ENCODE data around the gene SIGLEC12.
"Not testable (repeated sequence)": the region's sequence is repeated elsewhere in the genome, so short reads cannot be mapped to it uniquely, and the experiment has no call there.

The SIGLEC12 gene

DNA sequence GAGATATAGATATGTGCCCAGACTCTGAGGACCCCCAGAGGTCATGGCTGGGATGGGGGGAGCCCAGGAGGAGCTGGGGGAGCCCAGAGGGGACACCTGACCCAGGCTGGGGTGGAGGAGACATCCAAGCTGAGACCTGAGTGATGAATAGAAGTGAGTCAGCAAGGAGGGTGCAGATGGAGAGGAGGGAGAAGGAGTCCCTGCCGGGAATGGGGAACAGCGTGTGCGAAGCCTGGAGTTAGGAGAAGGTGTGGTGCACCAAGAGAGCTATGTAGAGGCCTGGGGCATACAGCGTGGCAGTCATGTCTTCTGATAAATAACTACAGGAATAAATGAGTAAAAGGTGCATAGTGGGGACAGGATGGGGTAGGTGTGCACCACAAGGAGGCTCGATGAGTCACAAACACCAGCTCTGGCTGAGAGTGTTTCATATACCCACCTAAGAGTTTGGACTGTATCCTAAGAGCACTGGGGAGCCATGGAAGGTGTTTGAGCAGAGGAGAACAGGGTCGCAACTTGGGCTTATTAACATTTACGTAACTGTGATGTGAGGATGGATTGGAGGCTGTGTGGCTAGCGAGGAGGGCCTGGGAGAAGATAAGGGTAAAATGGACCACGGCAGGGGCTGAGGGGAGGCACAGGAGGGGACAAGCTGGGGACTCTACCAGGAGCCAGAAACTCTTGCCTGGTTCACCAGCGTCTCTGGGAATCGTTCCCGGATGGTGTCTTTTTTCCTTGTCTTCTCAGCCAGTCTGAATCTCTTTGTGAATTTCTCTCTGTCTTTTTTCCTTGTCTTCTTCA is 21.9 kb downstream of the SIGLEC12 start:
- DNase-seq, result no peak

DNA sequence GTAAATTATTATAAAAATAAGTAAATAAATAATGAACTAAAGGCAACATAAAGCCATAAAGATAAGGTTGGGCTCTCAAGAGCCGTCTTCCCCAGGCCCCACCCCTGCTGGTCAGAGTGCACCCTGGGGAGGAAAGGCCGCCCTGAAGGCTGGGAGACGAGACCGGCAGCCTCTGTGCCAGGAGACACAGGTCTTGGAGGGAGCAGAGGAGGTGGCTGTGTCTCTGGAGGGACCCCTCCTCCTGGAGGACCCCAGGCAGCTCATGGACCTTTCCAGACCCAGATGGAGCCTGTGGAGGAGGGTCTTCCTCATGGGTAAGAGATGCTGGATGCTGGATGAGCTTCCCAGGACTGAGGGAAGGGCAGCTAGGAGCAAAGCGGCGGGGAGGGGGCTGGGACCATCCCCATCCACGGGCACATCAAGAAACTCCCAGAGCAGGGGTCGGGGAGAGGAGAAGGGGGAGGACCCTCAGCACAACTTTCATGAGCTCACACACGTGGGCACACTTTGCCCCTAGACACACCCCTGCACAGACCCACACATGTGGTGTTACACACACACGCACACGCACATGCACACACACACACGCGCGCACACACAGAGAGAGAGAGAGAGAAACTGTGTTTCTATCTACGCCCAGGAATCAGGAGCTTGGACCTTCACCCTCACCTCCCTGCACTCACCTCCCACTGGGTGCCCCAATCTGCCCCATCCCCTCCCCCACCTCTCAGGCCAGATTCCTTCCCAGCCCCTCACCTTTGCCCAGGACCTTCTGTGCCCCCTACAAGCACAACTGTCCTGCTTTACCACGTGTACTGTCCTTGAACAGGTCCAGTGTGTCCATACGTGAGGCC is 23.0 kb downstream of the SIGLEC12 start, which contains the start of gene CEACAM18:
Gene CEACAM18, plus strand, starts transcription at position 159 of the 854 bp plus-strand sequence.
- no peak for DNase-seq

DNA sequence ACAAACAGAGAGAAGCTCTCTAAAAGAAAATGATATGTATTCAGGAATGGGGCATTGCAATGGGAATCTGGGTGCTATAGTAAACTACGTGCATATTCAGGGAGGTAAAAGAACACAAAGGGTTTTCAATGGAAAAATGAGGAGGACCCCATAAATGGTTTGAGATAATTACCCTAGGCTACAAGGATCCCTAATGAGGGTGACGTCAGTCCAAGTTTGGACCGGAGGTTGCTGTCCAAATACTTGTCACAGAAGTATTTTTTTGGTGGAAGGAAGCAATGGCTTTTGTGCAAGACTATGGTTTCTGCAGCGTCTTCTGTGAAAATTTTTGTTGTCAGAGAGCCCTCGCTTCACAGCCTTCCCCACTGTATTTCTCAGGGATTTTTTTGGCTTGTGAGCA is 24.3 kb downstream of the SIGLEC12 start:
- DNase-seq, result no peak

DNA sequence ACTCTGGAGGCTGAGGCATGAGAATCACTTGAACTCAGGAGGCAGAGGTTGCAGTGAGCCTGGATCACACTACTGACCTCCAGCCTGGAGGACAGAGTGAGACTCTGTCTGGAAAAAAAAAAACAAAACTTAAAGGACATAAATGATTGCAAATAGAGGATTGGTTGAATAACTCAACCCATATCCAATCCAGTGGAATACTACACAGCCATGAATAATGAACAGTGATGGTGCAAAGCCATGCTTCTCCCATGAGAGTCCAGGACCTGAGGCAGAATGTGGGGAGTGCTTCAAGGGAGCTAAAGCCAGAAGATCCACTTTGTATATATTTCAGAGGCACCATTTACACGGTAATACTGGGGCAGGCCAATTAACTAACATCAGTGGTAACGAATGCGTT is 25.4 kb downstream of the SIGLEC12 start:
- DNase-seq, result no peak

DNA sequence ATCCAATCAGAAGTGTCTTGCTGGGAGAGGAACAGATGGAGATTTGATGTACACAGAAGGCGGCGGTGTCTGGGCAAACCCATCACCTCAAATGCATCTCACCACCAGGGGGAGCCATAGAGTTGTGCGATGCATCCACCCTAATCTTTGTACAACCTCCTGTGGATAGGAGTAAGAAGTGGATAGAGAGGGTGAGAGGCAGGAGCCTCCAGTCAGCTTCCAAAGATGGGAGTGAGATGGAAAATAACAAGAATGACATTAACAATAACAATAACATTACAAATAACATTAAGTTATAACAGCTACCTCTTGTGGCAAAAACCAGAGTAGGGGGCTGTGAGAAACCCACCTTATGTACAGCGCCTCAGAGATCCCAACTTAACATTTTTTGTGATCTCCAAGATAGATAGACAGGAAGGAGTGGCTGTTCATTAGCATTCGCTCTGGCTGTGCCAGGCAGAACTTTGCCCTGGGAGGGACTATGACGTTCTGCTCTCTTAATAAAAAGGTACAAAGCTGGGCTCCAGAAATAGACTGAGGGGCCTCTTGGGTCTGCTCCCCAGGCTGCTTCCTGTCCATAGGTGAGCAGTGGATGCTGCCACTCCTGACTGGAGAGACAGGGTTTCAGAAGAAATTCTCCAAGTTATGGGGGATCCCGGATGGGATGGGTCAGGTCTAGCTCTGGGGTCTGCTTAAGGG is 28.4 kb downstream of the SIGLEC12 start:
- peak; percentile 11 for DNase-seq

DNA sequence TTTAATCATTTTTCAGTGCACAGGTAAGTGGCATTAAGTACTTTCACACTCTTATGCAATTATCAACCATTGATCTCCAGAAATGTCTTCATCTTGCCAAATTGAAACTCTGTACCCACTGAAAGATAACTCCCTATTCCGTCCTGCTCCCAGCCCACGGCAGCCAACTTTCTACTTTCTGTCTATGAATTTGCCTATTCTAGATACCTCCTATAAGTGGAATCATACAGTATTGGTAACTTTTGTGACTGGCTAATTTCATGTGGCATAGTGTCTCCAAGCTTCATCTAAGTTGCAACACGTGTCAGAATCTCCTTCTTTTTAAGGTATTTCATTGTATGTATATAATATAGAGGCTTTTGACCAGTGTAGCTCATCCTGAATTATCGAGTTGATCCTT is 29.0 kb downstream of the SIGLEC12 start:
- no peak for DNase-seq

DNA sequence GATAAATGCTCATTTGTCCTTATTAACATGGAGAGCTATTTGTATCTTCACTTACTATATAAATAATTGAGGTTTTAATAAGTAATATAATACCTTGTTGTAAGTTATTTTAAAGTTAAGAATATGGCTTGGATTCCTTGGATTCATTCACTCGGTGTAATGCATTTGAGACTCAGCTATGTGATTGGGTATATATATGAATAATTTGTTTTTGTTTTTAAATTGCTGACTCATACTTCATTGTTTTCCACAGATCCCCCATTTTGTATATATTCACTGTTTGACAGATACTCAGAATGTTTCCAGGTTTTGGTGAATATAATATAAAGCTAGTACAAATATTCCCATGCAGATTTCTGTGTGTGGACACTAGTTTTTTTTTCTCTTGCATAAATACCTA is 30.1 kb downstream of the SIGLEC12 start:
- no peak for DNase-seq

DNA sequence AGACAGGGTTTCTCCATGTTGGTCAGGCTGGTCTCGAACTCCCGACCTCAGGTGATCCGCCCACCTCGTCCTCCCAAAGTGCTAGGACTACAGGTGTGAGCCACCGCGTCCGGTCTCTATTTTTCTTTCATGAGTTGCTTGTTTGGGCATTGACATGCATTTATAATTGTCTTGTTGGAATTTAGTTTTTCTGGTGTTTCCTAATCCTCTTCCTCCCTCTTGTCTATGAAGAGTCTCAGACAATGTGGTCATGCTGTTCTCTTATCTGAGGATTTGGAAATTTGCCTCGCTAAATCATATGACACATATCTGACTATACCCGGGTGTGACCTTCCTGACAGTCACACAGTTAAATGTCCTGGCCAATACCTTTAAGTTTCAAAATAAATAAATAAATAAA is 30.6 kb downstream of the SIGLEC12 start:
- no peak for DNase-seq

DNA sequence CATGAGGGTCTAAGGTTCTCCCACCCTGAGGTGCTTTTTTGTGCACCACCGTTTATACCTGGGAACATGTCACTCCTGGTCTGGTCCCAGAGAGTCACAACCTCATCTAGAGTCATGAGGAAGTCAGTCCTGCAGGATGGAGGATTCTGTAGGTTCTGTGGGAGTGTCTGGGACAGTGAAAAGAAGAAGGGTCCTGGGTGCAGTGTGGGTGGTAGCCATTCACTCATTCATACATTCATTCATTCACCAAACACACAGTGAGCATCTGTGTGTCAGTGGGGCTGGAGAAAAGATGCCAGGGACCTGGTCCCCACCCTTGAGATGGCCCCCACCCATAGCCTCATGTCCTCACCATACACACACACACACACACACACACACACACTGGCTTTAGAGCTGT is 32.0 kb downstream of the SIGLEC12 start:
- no peak for DNase-seq

DNA sequence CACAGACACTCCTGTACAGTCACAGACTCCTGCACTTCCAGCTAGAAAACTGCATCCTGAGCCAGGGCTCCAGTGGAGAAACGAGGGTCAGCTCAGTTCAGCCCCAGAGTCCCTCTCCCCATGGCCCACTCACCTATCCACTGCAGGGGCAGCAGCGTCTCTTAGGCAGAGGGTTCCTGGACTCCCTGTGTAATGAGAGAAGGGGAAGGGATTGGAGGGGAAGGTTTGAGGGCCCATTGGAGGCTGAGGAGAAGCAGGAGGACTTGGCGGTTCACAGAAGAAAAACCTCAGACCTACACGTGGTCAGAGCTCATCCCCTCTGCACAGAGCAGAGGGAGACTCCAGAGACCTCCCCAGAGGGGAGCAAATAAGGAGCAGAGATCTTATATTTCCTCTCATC is 32.4 kb downstream of the SIGLEC12 start:
- DNase-seq, result no peak

DNA sequence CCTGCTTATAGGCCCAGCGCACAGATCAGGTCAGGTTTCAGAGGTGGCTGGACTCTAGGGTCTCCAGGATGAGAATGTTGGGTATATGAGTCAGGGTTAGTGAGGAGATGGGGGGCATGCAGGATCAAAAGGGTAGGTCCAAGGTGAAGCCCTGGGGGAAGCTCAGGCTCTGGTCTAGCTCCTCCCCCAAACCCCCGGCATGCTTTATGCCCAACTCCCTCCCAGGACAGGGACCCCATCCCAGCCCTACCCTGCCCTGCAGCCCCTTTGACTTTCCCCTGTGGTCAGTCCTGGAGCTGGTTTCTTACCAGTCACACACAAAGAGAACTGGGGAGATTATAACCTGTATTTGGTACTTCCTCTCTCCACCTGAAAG is 33.1 kb downstream of the SIGLEC12 start:
- no peak for DNase-seq

DNA sequence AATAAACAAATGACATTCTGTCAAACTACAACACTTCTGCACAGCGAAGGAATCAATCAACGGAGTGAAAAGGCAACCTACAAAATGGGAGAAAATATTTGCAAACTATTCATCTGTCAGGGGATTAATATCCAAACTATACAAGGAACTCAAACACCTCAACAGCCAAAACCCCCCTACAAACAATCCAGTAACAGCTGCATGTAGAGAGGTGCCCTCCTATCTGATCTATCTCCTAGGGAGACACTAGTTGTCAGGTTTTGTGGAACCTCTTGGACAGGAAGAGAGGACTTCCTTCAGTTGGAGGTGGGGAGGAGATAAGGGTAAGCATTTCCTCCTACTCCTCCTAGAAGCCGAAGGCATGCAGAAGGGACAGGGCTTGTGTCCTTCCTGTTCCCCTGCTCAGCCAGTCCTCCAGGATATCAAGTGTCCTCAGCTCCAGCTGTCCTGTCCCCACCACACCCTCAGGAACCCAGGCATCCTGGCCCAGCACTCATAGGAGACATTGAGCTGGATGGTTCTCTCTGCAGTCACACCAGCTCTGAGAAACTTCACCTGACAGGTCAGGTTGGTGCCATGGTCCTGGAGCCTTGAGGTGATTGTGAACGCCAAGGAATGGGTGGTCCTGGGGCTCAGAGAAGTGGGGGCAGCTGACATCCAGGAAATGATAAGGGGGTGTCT is 33.6 kb downstream of the SIGLEC12 start:
- no peak for DNase-seq

DNA sequence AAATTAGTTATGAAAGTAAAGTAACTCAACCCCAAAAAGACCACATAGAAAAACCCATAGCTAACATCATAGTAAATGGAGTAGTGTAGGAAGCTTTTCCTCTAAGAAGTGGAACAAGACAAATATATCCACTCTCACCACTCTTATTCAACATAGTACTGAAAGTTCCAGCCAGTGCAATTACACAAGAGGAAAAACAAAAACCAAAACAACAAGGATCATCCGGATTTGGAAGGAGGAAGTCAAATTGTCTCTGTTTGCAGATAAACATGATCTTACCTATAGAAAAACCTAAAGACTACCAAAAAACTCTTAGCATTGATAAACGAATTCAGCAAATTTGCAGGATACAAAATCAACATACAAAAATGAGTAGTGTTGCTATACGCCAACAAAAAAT is 34.9 kb downstream of the SIGLEC12 start:
- no peak for DNase-seq

DNA sequence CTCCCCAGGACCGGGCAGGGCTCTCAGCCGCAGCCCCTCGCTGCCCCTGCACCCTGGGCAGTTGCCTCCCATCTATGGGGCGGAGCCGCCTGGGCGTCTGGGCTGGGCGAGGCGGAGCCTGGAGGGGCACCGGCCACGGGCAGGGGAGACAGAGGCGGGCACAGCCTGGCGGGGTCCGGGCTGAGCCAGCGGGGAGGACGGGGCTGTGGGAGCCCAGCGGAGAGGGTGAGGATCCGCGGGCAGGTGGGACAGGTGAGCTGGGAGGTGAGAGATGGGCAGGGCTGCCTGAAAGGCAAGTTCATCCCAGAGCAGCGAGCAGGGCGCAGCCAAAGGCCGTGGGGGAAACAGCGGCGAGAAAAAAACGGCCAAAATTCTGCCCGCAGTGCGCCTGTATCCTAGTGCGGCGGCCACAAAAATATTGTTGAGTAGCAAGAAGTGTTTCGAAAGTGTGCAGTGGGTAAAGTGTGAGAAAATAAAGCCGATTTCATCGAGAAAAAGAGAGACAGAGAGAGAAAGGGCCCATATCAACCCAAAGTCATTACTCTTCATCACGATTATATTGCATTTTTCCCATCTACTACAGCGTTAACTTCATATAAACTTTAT is 37.5 kb downstream of the SIGLEC12 start:
- DNase-seq, result not testable (repeated sequence)

DNA sequence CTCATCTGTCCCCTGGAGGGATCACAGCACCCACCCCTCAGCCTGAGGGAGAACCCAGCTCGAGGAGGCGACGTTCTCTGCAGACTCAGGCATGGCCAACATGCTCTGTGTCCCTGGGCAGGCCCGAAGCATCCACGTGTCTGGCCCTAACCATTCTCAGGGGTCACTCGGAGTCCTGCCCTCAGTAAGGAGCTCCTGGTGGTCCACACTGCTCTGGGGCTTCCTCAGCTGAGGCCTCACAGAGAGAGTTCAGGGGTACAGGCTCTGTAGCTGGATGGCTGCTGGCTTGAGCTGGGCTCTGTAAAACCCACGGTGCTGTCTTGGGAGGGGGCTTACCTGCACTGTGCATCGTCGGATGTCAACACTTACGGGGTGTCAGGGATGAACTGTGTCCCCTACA is 38.9 kb downstream of the SIGLEC12 start:
- no peak for DNase-seq

DNA sequence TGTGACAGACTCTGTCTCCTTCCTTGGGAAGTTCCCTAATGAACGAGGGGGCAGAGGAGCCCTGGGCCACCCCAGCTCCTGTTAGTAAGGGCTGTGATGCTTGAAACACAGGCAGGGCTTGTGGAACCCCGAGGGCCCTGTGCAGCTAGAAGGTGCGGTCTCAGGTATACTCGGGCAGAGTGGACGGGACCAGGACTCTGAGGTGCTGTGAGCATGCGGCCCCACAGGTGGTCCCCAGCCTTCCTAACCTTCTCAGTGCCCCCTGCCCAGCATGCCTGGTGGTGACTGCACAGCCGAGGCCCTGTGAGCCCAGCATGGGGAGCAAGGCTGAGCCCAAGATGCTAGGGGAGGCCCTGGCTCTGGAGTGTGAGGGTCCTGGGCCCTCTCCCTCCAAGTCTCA is 39.3 kb downstream of the SIGLEC12 start:
- no peak for DNase-seq

DNA sequence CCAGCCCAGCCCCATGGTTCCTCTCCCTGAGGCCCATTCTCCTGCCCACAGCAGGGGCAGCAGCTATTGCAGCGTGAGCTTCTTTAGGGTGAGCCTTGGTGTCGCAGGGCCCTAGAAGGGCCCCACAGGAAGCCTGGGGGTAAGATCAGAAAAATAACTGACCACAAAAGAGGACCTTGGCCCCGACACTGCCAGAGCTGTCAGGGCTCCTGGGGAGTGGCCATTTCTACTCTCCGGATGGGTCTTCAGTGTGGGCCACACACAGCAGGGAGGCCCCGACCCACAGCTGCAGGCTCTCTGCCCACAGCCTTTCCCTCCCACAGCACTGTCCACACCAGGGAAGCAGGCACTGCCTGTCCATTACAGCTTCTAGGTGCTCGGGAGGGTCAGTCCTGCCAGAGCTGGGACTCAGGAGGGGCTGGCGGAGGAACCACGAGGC is 39.9 kb downstream of the SIGLEC12 start:
- no peak for DNase-seq

DNA sequence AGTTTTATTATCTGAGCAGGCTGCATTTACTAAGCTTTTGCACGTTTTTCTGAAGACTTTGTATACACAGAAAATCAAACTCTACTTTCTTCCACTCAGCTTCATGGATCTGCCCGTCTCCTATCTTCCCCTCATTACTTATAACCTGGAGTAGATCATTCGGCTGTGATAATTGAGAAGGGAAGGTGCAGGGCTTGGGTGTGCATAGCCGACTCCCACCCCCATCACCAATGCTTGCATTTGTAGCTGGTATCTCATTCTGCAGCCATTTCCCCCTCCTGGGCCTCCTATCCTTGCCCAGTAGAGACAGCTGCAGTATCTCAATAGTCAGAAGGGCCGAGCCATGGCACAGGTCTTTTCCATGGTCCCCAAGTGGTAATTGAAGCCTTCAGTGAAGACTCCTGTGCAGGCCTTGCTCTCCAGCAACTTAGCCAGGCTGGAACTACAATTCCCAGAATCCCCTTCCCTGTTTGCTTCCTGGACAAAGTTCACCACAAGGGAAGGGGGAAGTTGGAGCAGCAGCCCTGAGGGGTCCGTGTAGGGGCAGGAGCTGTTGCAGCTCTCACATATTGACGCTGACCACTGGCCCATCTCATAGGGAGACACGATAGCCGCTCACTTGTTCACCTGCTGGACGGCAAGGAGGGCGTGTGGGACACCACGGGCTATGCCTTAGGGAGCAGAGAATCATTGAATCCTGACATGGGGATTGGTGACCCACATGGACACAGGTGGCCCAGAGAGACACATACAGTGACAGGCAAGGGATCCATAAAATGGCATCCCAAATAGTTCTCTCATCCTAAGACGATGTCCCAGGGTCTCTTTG is 41.2 kb downstream of the SIGLEC12 start:
- no peak for DNase-seq

DNA sequence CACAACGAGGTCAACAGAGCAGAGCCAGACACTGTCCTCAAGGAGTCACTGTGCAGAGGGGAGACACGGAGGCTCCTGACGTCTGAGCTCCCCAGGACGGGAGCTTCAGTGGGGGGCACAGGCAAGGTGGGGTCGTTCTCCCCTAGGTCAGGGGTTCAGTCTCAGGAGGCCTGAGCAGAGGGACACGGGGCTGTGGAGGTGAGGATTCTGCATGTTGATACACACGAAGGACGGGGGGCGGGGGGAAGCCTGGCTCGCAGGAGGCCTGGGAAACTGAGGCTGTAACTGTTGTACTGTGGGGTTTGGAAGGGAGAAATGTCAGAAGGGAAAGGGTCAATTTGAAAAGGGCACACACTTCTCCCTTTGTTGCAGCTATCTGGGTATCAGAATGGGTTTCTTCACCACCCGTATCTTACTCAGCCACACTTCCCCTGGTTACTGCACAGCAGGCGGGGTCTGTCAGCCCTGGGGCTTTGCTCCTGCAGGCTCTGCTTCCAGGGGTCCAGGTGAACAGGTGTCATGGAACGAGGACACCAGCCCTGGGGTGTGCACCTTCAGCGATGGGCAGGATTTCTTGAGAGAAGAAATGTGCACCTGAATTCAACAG is 42.6 kb downstream of the SIGLEC12 start:
- no peak for DNase-seq

DNA sequence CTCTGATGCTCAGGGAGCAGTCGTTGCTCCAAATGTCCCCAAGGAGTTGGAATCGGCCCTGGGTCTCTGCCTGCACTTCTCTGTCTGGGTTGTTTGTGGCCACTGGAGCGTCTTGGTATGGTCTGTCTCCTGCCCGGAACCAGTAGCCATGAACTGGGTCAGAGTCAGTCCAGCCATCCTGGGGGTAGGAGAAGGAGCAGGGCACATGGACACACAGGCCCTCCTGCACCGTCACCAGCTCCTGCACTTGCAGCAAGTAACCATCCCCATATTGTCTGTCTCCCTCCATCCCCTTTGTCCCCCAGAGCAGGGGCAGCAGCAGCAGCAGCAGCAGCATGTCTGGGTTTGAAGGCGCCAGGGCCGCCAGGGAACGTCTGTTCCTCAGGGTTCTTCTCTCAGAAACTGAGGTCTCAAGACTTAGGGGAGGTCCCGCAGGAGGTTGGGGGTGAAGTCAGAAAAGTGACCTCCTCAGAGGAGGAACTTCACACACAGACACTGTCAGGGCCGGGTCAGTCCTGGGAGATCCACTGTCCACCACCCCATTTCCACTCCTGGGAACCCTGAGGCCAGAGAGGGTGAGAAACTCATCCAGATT is 43.5 kb downstream of the SIGLEC12 start, which contains the start of gene SIGLEC8:
Gene SIGLEC8, minus strand, starts transcription at position 404 of the 595 bp plus-strand sequence. Its CDS starts 67 bp downstream, at position 337.
- no peak for DNase-seq
